HG02981 (cell line): ENCODE data around the gene STX11.
"Not testable (repeated sequence)": the region's sequence is repeated elsewhere in the genome, so short reads cannot be mapped to it uniquely, and the experiment has no call there.

Source experiments
- ATAC-seq: cut with Tn5 transposase; IDR thresholded peaks from one replicate; pipeline ENCODE4 v1.9.1; 2021; ENCODE audit warnings: mild to moderate bottlenecking, moderate library complexity; ENCODE audit not compliant: unreplicated experiment

STX11 gene

DNA sequence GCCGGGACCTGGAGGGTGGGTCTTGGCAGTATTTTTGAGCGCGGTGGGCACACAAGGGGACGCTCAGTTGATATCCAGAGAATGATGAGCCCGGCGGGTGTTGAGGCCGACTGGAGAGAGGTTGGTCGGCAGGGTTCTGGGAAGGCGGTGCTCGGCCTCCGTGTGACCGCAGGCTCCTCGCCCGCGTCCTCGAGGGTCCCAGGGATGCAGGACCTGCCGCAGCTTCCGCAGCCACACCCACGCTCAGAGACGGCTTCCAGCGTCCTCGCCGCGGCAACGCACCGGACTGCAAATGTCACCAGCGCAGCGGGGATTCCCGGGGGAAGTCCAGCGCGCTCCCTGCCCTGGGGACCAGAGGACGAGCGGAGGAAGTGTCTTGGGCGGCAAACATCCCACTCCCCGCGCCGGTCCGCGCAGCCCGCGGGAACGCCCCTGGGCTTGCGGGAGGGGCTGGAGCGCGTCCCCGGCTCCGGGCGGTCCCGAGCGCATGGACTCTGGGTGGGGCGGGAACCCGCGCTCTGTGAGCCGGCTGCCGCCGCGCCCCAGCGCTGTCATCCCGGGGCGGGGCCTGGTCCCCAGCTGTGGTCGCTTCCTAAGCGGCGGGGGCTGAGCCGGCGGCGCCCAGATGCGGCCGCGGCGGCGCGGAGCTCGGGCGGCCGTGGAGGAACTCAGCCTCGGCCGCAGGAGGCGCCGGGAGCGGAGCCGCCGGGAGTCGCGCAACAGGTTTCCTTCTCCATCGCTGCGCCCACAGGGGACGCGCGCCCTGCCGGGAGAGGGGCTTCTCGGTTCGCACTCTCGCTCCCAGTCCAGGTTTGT, at the start of gene STX11:
STX11 (plus strand) TSS at position 624 of the 816 bp plus-strand sequence. CDS start 36,111 bp downstream, outside the sequence.
- ATAC-seq: peak; percentile 63

DNA sequence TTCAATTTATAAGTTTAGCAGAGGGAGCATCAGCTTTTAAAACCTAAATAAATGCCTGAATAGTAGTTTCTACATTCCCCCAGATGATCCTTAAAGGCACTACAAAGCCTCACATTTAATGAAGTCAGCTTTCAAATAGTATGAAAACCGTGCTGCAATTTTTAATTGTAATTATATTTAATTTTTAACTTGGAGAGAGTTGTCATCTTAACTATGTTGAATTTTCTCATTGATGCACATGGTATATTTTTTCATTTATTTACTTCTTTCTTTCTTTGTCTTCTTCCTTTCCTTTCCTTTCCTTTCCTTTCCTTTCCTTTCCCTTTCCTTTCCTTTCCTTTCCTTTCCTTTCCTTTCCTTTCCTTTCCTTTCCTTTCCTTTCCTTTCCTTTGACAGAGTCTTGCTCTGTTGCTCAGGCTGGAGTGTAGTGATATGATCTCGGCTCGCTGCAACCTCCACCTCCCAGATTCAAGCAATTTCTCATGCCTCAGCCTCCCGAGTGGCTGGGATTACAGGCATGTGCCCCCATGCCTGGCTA, 47.2 kb upstream of the STX11 start:
- no peak for ATAC-seq

DNA sequence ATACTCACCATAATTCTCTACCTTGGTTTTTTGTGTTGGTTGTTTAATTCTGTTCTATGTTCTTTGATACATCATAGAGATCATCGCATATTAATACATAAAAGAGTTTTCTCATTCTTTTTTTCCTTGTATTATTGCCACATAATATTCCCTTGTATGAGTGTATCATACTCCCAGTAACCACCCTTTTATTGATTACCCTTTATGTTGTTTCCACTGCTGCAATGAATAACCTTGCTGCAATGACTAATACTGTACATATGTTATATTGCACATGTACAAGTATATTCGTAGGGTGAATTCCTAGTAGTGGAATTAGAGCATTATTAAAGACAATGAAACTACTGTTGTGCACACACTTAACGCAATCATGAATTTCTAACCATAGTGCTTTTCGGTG, 45.8 kb upstream of the STX11 start:
- no peak for ATAC-seq

DNA sequence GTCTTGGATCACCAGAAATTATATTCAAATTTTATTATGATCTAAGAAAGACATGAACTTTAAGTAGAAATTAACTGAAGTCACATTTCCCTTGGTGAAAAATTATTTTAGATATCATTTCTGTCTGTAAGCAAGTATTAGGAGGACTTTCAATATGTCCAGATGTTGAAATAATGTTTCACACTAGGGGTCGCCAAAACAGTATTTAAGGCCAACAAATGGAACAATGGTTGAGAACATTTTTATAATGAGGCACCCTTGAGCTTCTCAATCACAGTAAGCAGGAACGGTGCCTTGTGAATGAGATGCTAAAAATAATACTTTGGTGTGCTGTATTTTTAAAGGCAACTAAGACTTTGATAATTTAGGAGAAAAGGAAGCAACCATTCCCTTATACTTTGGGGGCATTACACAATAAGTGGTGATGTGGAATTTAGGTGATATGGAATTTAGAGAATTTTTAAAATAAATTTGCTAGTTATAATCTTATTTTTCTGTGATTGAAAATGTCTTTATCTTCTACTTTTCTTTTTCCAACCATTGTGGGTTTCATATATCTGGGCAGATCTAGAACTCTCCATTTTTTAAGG, 45.3 kb upstream of the STX11 start:
- no peak for ATAC-seq

DNA sequence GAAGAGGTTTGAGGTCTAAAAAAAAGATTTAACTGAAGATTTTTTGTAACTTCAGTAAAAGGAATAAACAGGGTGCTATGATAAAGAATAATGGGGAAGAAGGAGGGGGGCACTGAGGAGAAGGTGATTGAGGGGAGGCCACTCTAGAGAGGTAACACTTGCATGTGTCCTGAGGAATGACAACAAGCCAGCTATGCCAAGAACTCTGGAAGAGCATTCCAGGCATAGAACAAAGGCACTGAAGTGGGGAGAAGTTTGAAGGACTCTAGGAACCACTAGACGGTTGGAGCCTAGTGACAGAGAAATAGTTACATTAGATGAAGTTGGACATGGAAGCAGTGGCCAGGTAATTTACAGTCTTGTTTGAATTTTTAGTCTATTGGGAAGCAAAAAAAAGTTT, 44.1 kb upstream of the STX11 start:
- no peak for ATAC-seq

DNA sequence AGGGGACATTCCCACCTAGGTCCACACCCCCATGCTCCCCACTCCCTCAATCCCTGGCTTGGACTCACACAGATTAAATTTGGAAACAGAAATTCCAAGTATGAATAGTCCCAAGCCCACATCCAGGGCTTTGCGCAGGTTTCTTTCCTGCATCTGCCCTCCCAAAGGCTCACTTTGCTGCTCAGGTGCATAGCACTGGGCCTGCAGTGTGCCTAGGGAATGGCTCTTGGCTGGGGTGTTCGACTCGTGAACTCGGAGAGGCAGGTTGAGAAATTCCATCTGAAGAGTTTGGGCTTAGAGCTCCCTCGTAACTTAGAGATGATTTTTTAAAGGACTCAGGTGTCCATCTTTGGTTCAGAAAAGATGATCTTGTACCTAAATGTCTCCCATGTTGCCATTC, 40.1 kb upstream of the STX11 start:
- ATAC-seq: no peak

DNA sequence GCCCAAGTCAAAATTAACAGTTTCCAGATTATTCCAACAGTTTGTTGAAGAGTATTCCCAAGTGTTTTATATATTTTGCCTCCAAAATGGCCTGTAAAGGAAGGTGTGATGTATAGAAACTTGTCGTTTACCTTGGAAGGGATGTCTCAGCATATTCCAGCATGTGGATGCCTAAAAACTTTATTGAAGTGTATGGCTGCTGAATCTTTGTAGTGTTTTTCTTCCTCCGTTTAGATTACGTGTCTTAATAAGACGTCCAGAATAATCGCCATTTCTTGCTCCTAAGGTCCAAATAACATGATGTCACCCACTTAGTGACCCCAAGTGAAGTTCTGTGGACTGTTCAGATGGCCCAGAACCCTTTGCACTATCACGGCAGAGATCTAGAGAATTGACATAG, 37.0 kb upstream of the STX11 start:
- ATAC-seq: no peak

DNA sequence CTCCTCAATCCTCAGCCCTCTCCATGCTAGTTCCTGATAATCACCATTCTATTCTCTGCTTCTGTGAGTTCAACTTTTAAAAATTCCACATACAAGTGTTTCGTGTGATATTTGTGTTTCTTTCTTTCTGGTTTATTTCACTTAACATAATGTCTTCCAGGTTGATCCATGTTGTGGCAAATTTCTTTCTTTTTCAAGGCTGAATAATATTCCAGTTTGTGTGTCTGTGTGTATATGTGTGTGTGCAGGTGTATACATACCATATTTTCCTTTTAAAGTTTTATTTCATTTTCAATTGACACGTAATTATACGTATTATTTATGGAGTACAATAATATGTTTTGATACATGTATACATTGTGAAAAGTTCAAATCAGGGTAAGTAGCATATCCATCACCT, 35.1 kb upstream of the STX11 start:
- ATAC-seq: no peak

DNA sequence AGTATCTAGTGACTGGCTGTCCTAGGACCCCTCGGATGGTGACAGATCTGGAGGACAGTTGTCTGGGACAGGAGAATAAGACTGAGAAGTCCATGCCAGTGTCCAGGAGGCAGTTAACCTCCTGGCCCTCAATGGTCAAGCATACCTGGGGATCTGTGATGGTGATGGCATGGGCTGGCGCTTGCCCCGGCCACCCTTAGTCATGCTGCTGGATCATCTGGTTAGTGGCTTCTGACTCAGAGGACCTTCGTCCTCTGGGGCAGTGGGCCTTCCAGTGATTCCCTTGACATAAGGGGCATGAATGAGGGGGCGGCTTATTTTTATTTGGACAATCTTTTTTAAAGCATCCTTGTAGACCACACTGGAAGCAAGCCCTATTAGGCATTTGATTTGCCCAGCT, 30.9 kb upstream of the STX11 start:
- no peak for ATAC-seq

DNA sequence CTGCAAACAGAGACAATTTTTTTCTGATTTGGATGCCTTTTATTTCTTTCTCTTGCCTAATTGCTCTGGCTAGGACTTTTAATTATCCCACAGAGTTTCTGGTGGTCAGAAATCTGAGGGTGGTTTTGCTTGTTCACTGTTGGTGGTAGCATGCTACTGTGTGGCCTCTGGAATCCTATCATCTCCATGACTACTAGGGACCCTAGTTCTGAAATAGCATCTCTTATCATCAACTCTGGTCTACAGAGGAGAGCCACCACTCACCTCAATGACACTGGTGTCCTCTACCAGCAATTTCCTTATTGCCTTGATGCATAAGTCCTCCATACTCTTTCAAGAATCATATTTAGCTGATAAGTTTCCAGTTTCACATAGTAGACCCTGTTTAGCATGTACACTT, 27.5 kb upstream of the STX11 start:
- no peak for ATAC-seq

DNA sequence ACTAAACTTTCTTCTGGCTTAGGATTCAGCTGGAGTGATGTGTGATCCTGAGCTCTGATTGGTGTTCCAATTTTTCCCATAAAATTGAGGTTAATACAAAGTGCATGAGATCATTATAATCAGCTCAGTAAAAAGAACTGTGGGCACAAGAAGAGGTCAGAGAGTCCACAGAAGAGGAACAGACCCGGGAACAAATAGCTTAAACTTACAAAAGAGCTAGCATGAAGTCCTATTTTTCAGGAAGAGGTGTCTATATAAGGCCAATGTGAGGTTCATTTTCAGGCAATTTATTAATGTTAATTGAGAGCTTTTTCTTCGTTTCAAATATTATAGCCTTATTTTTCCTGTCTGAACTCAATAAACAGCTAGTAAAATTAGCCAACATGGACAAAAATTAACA, 26.9 kb upstream of the STX11 start:
- no peak for ATAC-seq

DNA sequence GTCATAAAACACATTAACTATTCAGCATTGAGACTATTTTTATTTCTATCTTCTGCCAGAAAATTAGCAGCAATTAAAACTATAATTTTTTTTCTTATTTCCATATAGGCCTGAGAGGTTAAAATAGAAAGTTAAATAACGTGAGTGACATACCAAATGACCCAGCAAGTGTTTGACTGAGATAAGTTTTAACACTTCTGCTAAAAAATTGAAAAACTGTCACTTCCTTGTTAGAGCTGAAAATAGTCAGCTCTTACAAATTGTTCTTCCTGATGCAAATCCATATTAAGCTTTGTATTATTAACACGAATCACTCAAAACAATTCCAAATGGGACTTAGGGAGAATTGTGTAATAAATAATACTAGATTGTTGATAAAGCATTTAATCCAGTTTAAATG, 26.5 kb upstream of the STX11 start:
- no peak for ATAC-seq

DNA sequence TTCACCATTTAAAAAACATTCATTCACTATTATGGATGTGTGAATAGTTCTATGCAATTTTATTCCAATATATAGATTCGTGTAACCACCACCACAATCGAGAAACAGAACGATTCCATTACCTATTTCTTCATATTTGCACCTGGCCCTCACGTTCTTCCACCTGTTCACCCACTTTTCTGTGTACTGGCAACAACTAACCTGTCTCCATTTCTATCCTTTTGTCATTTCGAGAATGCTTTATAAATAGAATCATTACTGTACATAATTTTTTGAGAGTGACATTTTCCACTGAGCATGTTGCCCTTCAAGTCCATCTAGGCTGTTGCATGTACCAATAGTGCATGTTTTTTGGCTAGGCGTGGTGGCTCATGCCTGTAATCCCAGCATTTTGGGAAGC, 23.2 kb upstream of the STX11 start:
- no peak for ATAC-seq

DNA sequence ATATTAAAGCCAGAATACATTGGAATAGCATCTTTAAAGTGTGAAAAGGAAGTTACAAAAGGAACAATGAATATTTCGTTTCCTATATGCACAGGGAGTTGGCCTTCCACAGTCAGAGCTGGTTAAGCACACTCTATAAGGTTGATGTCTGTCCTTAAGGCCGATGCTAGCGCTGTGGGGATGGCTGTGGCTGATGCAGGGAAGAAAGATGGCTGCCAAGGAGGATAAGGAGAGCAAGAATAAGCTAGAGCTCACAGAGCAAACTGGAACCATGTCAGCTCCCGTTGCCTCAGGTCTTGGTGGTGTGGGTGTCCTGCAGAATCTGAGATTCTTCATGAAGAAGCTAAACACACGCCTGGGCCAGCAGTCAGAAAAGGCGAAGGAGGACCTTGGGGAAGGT, 20.8 kb upstream of the STX11 start:
- no peak for ATAC-seq

DNA sequence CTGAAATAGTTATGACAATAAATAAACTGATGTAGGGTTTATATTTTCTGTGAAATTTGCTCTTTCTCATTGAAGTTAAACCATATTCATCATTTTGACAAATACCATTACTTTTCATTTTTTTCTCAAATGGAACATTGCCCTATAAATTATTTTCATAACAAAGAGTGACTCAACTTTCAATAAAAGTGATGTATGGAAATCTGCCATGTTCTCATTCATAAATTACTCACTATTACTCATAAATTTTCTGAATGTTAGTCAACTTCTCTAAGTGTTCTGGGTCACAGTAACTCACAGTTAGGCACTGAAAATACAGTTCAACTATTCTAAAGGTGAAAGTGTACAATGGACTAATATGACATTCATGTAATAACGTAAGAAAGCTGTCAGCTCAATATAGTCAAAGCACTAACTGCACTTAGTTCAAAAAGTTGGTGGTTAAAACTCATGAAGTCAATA, 19.0 kb upstream of the STX11 start:
- ATAC-seq: peak; percentile 44

DNA sequence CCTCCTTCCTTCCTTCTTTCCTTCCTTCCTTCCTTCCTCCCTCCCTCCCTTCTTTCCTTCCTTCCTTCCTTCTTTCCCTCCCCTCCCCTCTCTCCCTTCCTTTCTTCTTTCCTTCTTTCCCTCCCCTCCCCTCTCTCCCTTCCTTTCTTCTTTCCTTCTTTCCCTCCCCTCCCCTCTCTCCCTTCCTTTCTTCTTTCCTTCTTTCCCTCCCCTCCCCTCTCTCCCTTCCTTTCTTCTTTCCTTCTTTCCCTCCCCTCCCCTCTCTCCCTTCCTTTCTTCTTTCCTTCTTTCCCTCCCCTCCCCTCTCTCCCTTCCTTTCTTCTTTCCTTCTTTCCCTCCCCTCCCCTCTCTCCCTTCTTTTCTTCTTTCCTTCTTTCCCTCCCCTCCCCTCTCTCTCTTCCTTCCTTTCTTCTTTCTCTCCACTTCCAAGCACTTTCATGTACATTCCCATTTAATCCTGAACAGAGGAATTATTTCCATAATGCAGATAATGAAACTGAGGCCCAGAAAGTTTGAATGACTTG, 18.1 kb upstream of the STX11 start:
- ATAC-seq: not testable (repeated sequence)

DNA sequence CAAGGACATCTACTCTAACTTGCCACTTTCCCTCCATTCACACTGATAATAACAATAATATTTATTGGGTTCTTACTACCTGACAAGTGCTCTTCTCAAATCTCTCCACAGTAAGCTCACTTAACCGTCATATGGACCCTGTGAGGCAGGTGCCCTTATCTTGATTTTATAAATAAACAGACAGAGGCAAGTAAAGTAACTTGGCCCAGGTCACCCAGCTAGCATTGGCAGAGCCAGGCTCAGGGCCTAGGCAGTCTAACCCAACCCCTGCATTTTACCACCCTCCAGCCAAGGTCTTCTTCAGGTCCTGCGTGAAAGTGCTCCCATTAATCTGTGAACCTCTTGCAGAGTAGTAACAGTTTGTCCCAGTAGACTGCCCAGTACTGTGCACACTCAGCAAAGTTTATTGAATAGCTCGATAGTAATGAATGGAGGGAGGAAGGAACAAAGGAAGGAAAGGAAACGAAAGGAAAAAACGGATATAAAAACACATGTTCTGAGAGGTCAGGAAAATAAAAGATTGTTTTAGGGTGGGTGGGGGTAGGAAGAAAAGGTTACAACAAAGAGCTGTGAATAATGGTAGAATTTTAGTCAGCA, 17.0 kb upstream of the STX11 start:
- ATAC-seq: no peak

DNA sequence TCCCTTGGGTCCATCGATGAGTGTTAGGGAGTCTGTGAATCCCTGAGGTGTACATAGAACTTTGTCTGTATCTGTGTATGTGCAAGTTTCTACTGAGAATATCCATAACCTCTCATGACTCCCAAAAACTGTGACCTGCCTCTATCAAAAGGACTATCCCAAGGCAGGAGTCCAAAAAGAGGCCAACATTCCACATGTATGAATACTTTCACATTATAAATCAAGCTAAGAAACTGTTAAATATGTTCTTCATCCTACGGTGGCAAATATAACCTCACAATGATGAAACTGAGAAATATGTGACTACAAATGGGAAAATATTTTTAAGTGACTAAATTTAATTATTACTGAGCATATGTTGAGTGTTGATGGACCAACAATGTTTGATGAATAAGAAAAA, 16.1 kb upstream of the STX11 start:
- no peak for ATAC-seq

DNA sequence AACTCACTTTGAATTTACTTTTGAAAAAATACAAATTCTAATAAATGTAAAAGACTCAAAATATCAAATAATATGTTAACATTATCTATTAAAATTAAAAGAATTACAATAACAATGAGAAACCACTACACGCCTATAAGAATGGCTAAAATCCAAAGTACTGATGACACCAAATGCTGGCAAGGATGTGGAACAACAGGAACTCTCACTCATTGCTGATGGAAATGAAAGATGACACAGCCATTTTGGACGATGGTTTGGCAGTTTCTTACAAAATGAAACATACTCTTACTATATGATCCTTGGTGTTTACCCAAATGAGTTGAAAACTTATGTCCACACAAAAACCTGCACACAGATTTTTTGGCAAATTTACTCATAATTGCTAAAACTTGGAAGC, 15.6 kb upstream of the STX11 start:
- no peak for ATAC-seq

DNA sequence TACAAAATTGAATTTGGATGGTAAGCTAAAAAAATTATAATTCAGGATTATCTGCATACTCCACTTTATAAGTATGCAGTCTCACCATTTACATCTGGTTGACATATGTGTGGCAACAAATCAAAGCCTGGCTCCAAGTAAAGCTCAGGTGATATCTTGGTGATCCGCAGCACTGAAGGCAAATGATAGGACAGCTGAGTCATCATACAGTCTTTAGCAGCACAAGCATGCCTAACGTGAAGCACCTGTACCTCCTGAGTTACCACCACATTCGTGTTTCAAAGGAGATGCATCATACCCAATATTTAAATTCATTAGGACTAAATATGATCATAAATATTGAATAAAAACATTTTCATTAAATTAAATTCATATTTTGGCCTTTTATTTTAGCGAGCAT, 11.8 kb upstream of the STX11 start:
- no peak for ATAC-seq

DNA sequence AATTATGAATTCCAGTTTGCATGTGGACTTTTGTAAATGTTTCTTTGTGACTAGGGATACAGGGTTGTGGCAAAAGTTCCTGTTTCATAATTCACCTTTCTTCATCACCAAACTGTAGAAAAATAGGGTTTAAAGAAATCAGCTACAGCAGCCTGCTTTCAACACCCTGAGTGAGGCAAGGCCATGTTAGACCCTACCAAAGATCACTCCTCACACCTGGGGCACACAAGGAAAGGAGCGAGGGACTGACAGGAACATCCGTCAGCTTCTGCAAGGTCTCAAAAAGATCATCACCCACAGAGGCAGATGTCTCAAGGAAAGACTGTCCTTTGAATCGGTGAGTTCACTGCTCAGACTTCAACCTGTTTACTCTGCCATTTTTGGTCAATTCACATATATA, 10.5 kb upstream of the STX11 start:
- no peak for ATAC-seq

DNA sequence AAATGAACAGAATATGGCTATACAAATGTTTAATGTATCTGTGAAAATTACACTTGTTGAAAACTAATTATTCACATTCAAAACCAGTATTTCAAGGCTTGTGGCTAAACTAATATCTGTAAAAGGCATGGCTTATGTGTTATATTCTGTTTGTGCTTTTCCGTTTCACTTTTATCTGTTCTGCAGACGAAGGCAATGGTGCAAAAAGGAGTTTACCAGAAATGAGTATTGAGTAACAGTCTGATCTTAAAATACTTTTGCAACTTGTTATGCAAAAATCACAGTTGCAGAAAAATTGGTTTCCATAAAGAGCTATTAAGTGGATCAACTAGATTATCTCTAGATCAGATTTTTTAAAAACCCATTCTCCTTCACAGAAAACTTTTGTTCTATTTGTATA, 9.4 kb upstream of the STX11 start:
- ATAC-seq: peak; percentile 75
